HepG2 (cell line): ENCODE data around the gene GPN2. TPM values are rescaled to one million over a fixed set of nuclear protein-coding genes. Genes with fewer than 3 reads are reported as not detected.

Source experiments
- GABPA ChIP-seq, 2 experiments: IDR thresholded peaks; 2 replicates each; pipeline ENCODE4 v1.6.1; 2011 to 2016; ENCODE audit warnings: low read depth in 2 of 2, low read length in 1 of 2, missing biosample characterization in 1 of 2, missing genetic modification characterization in 1 of 2
- HOXA5 ChIP-seq: sonication (generic); formaldehyde crosslinking; IDR thresholded peaks from 2 replicates; pipeline ENCODE4 v1.4.0; 2020; ENCODE audit warnings: missing genetic modification reagents
- KLF6 ChIP-seq: IDR thresholded peaks from 2 replicates; pipeline ENCODE4 v1.8.0; 2016; ENCODE audit warnings: missing biosample characterization, missing genetic modification reagents
- MIER3 ChIP-seq: IDR thresholded peaks from 2 replicates; pipeline ENCODE4 v1.6.1; 2016; ENCODE audit warnings: missing compliant biosample characterization, borderline replicate concordance
- NCOA1 ChIP-seq: sonication (generic); formaldehyde crosslinking; IDR thresholded peaks from 2 replicates; pipeline ENCODE4 v1.9.0; 2021; ENCODE audit warnings: missing genetic modification reagents
- NCOR1 ChIP-seq: fragments of 200-600 bp; sonication (generic); IDR thresholded peaks from 2 replicates; pipeline ENCODE4 v1.7.0; 2017; ENCODE audit warnings: antibody characterized with exemption, low read length, borderline replicate concordance
- NR1H2 ChIP-seq: sonication (generic); formaldehyde crosslinking; IDR thresholded peaks from 2 replicates; pipeline ENCODE4 v1.8.1; 2022; ENCODE audit warnings: low read depth, missing genetic modification reagents, borderline replicate concordance
- RARG ChIP-seq: sonication (generic); formaldehyde crosslinking; IDR thresholded peaks from 2 replicates; pipeline ENCODE4 v1.4.0; 2020; ENCODE audit warnings: low read depth, mild to moderate bottlenecking, missing genetic modification reagents
- RFXAP ChIP-seq: sonication (generic); formaldehyde crosslinking; IDR thresholded peaks from 2 replicates; pipeline ENCODE4 v1.4.0; 2020; ENCODE audit warnings: missing genetic modification reagents, borderline replicate concordance
- SRSF9 ChIP-seq: fragments of 200-400 bp; formaldehyde crosslinking; IDR thresholded peaks from 2 replicates; pipeline ENCODE4 v1.6.1; 2018; ENCODE audit warnings: borderline replicate concordance, mild to moderate bottlenecking, low read depth, low read length; ENCODE audit not compliant: insufficient read depth, poor library complexity, severe bottlenecking
- ZBTB1 ChIP-seq: sonication (generic); formaldehyde crosslinking; IDR thresholded peaks from 2 replicates; pipeline ENCODE4 v1.4.0; 2020; ENCODE audit warnings: missing genetic modification reagents, borderline replicate concordance
- ZBTB3 ChIP-seq: sonication (generic); formaldehyde crosslinking; IDR thresholded peaks from 2 replicates; pipeline ENCODE4 v1.4.0; 2020; ENCODE audit warnings: low read depth, mild to moderate bottlenecking, moderate library complexity, missing genetic modification reagents, borderline replicate concordance
- ZKSCAN1 ChIP-seq: fragments of 150-350 bp; IDR thresholded peaks from 2 replicates; pipeline ENCODE4 v1.6.1; 2014; ENCODE audit warnings: low read length
- ZNF260 ChIP-seq: sonication (generic); formaldehyde crosslinking; IDR thresholded peaks from 2 replicates; pipeline ENCODE4 v1.4.0; 2020; ENCODE audit warnings: missing genetic modification reagents, low read depth, mild to moderate bottlenecking, borderline replicate concordance
- ZNF878 ChIP-seq: sonication (generic); formaldehyde crosslinking; IDR thresholded peaks from 2 replicates; pipeline ENCODE4 v1.8.1; 2023; ENCODE audit warnings: mild to moderate bottlenecking, missing genetic modification reagents, moderate library complexity
- ZSCAN12 ChIP-seq: sonication (generic); formaldehyde crosslinking; IDR thresholded peaks from 2 replicates; pipeline ENCODE4 v1.9.0; 2021; ENCODE audit warnings: mild to moderate bottlenecking, missing genetic modification reagents
- ZSCAN29 ChIP-seq: sonication (generic); formaldehyde crosslinking; conservative IDR thresholded peaks from 2 replicates; pipeline ENCODE4 v1.4.0; 2020; ENCODE audit warnings: mild to moderate bottlenecking, missing genetic modification reagents
- polyA plus RNA-seq, 8 experiments: library from polyadenylated mRNA; depleted of rRNA in 3 of 8; stranded (reverse) in 7 of 8; unstranded in 1 of 8; fragments of >200 nt; fragmentation: Illumina TruSeq in 4 of 8; extraction: Trizol in 4 of 8; gene quantifications; 2 replicates each; pipeline versions ENCODE4 v1.2.1 to v1.2.3, GENCODE V29; 2011 to 2016; ENCODE audit warnings: low read depth in 4 of 8, missing spikeins in 1 of 8, mixed read lengths in 1 of 8; ENCODE audit not compliant: insufficient read depth in 1 of 8
- total RNA-seq, 5 experiments: library from RNA; depleted of rRNA; stranded (reverse); fragments of >200 nt; fragmentation: Illumina TruSeq; extraction: Trizol; gene quantifications; 2 replicates each; pipeline ENCODE4 v1.2.3, GENCODE V29; 2016; ENCODE audit warnings: low read depth in 1 of 5
- TF ChIP-seq, protein P1 (sequence below), 2 experiments: sonication (generic) in 1 of 2; formaldehyde crosslinking in 1 of 2; IDR thresholded peaks; 2 replicates each; pipeline versions ENCODE4 v1.6.1 to v1.9.0; 2014 to 2022; ENCODE audit warnings: antibody characterized with exemption in 1 of 2, borderline replicate concordance in 1 of 2, inconsistent platforms in 1 of 2, low read depth in 1 of 2, missing genetic modification reagents in 1 of 2
- TF ChIP-seq, protein P2 (sequence below): sonication (generic); formaldehyde crosslinking; IDR thresholded peaks from 2 replicates; pipeline ENCODE4 v1.5.0; 2020; ENCODE audit warnings: missing genetic modification reagents
- TF ChIP-seq, protein P3 (sequence below): fragments of 450-650 bp; IDR thresholded peaks from 2 replicates; pipeline ENCODE4 v1.6.1; 2017

The GPN2 gene
- total and polyA plus RNA-seq, 2 of the 13 experiments (the other 11 are each of a cell fraction or from before 2014, with no cell fraction given): 19.3 to 38.9 TPM

DNA sequence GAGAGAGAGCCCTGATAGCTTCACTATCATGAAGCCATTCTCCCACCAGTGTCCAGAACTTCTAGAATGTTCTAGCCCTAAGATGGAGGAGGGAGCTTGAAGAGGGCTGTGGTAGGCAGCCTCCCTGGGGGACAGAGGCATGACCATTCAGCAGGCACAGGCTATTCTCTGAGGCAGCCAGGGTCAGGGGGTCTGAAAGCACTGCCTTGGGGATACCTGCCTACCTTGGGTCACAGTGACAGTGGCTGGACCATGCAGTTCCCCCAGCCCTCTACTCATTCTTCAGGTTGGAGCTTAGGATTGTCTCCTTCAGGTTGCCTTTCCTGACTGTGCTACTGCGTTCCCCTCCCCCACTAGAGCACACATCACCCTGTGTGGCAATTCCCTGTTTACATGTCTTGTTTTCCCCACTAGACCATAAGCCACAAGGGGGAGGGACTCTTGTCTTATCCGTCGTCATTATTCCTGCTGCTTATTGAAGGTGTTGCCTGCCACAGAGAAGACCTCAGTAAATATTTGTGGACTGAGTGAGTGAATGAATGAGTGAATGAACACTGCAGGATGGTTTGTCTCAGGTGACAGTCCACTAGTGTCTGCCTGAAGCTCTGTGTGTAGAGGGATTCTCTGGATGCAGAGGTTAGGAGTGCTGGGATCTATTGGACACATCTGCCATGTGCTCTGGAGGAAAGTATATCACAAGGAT is 58.4 kb downstream of the GPN2 start (continued):
- TF ChIP-seq, protein P1, sequence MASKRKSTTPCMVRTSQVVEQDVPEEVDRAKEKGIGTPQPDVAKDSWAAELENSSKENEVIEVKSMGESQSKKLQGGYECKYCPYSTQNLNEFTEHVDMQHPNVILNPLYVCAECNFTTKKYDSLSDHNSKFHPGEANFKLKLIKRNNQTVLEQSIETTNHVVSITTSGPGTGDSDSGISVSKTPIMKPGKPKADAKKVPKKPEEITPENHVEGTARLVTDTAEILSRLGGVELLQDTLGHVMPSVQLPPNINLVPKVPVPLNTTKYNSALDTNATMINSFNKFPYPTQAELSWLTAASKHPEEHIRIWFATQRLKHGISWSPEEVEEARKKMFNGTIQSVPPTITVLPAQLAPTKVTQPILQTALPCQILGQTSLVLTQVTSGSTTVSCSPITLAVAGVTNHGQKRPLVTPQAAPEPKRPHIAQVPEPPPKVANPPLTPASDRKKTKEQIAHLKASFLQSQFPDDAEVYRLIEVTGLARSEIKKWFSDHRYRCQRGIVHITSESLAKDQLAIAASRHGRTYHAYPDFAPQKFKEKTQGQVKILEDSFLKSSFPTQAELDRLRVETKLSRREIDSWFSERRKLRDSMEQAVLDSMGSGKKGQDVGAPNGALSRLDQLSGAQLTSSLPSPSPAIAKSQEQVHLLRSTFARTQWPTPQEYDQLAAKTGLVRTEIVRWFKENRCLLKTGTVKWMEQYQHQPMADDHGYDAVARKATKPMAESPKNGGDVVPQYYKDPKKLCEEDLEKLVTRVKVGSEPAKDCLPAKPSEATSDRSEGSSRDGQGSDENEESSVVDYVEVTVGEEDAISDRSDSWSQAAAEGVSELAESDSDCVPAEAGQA (IDR thresholded peaks at IDR 0.05; ENCODE audit: low read depth): 0 out of 2 replicates have a peak, but pooled peaks have one; percentile 27
- TF ChIP-seq, protein P1 (CRISPR knock-in tag; IDR thresholded peaks at IDR 0.05; ENCODE audit: borderline replicate concordance): no peak
- no peak for TF ChIP-seq NCOA1 (CRISPR knock-in tag)
- TF ChIP-seq RFXAP (CRISPR knock-in tag): no peak
- TF ChIP-seq ZSCAN12 (CRISPR knock-in tag): no peak
- TF ChIP-seq SRSF9: no peak
- no peak for TF ChIP-seq ZBTB3 (CRISPR knock-in tag)
- no peak for TF ChIP-seq ZNF260
- no peak; the same call in 1 of the 2 replicates for TF ChIP-seq NCOR1
- TF ChIP-seq ZBTB1 (CRISPR knock-in tag): no peak
- TF ChIP-seq RARG: no peak
- TF ChIP-seq NR1H2: no peak
- TF ChIP-seq ZSCAN29 (CRISPR knock-in tag): no peak
- TF ChIP-seq, protein P2, sequence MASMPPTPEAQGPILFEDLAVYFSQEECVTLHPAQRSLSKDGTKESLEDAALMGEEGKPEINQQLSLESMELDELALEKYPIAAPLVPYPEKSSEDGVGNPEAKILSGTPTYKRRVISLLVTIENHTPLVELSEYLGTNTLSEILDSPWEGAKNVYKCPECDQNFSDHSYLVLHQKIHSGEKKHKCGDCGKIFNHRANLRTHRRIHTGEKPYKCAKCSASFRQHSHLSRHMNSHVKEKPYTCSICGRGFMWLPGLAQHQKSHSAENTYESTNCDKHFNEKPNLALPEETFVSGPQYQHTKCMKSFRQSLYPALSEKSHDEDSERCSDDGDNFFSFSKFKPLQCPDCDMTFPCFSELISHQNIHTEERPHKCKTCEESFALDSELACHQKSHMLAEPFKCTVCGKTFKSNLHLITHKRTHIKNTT (CRISPR knock-in tag): no peak
- no peak for TF ChIP-seq GABPA (IDR thresholded peaks at IDR 0.05; ENCODE audit: low read depth, low read length)
- no peak for TF ChIP-seq GABPA (CRISPR knock-in tag; IDR thresholded peaks at IDR 0.05; ENCODE audit: low read depth)
- peak; percentile 53; the same call in 1 of the 2 replicates for TF ChIP-seq ZNF878 (CRISPR knock-in tag)
- TF ChIP-seq, protein P3, sequence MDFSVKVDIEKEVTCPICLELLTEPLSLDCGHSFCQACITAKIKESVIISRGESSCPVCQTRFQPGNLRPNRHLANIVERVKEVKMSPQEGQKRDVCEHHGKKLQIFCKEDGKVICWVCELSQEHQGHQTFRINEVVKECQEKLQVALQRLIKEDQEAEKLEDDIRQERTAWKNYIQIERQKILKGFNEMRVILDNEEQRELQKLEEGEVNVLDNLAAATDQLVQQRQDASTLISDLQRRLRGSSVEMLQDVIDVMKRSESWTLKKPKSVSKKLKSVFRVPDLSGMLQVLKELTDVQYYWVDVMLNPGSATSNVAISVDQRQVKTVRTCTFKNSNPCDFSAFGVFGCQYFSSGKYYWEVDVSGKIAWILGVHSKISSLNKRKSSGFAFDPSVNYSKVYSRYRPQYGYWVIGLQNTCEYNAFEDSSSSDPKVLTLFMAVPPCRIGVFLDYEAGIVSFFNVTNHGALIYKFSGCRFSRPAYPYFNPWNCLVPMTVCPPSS: no peak
- TF ChIP-seq MIER3 (CRISPR knock-in tag): peak; percentile 91; the same call in 1 of the 2 replicates
- 0 out of 2 replicates have a peak, but pooled peaks have one; percentile 45 for TF ChIP-seq ZKSCAN1
- TF ChIP-seq KLF6: 0 out of 2 replicates have a peak, but pooled peaks have one; percentile 35
- TF ChIP-seq HOXA5 (CRISPR knock-in tag): 0 out of 2 replicates have a peak, but pooled peaks have one; percentile 28
